Choroid plexus epithelial cell (primary cell): ENCODE results near the gene WNT11.

Experiments used
- DNase-seq: peaks from one replicate; pipeline ENCODE4 v3.0.0-alpha.2; 2010; ENCODE audit warnings: low read depth
- H3K4me3 ChIP-seq: 2 replicates; pipeline ENCODE4 v1.5.1; 2011; ENCODE audit warnings: low read depth, mild to moderate bottlenecking, control low read depth, low read length, moderate library complexity
- TF ChIP-seq, protein P1 (sequence below): conservative IDR thresholded peaks from 2 replicates; pipeline ENCODE4 v1.5.1; 2011; ENCODE audit warnings: low read depth, mild to moderate bottlenecking, control low read depth, inconsistent platforms, low read length, moderate library complexity

WNT11 gene

DNA sequence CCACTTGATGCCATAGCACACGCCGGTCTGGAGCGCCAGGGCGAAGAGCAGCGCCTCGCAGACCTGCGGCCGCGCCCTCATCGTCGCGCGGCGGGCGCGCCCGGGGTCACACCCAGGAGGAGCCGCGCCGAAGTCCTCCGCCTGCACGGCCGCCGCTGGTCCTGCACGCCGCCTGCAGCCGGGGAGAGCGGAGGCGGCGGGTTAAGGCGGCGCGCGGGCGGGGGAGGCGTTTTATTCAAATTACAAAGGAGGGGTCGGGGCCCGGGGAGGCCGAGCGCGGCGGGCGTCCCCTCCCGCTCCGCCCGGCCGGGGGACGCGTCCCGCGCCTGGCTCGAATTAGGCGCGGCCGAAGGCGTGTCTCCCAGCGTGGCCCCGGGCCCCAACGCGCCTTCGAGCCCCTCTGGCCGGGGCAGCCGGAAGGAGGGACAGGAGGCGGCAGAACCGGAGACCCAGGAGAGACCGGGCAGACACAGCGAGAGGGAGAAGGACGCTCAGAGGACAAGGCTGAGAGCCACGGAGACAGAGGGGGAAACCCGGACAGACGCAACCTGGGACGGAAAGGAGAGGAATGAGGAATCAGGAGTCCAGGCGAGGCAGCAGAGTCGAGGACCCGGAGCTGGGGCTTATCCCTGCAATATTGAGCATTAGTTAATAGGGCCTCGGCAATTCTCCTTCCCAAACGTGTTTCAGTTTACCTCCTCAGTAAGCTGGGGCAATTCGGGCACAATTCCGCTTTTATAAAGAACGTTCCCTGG is at the start of gene WNT11:
Gene WNT11 (minus strand): TSS at position 176 of the 755 bp plus-strand sequence. CDS start 95 bp downstream, at position 81.
- TF ChIP-seq, protein P1, sequence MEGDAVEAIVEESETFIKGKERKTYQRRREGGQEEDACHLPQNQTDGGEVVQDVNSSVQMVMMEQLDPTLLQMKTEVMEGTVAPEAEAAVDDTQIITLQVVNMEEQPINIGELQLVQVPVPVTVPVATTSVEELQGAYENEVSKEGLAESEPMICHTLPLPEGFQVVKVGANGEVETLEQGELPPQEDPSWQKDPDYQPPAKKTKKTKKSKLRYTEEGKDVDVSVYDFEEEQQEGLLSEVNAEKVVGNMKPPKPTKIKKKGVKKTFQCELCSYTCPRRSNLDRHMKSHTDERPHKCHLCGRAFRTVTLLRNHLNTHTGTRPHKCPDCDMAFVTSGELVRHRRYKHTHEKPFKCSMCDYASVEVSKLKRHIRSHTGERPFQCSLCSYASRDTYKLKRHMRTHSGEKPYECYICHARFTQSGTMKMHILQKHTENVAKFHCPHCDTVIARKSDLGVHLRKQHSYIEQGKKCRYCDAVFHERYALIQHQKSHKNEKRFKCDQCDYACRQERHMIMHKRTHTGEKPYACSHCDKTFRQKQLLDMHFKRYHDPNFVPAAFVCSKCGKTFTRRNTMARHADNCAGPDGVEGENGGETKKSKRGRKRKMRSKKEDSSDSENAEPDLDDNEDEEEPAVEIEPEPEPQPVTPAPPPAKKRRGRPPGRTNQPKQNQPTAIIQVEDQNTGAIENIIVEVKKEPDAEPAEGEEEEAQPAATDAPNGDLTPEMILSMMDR = no peak
- no peak for DNase-seq
- peak within 1 kb of the TSS; percentile 49 for H3K4me3 ChIP-seq

DNA sequence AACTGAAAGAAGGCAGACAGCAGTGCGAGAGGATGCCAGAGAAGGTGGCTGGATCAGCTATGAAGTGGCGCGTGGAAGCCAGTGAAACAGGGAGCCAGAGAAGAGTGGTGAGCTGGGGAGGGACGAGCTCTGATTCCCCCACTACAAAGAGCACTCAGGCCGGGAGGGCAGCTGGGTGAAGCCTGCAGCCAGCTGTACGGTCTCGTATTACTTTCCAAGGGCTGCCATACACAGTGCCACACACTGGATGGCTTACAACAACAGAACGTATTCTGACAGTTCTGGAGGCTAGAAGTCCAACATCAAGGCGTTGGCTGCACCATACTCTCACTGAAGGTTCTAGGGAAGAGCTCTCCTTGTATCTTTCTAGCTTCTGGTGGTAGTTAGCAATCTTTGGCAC is 47.1 kb upstream of the WNT11 start:
- no peak overlapping the region for H3K4me3 ChIP-seq
- TF ChIP-seq, protein P1 = no peak
- DNase-seq = no peak

DNA sequence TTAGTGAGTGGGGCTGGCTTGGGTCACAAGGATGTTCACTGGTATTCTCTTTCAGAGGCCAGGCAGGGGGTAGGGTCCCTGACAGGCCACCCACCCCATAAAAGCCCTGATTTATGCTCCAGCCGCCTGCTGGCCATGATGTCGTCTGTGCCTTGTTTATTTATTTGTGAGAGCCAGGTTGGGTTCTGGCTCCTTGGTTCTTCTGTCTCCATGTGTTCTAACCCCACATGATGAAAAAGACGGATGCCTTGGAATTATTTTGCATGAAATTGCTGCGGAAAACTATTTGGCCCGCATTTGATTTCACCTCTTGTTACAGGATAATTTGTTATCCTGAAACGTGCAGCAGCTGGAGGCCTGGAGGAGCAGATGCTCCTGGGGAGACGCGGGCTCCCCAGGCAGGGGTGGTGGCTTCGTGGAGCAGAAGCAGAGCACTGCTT is 46.3 kb upstream of the WNT11 start:
- TF ChIP-seq, protein P1 = no peak
- no peak for DNase-seq

DNA sequence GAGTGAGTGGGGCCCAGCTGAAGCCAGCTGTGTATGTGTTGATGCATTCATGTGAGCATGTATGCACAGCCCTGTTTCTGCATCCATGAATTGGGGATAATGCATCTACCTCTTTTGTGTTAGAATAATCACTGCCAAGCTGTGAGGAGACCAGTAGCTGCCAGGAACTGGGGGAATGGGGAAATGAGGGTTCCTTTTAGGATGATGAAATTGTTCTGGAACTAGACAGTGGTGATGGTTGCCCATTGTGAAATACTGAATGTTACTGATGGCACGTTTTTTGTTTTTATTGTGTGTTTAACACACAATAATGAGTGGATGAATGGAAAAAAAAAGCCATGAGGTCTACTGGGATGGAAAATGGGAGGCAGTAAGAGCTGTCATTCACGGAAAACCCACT is 45.3 kb upstream of the WNT11 start:
- no peak for DNase-seq
- no peak overlapping the region for H3K4me3 ChIP-seq
- TF ChIP-seq, protein P1 = no peak

More for the DNA sequence above, 46.3 kb upstream of the WNT11 start:
- no peak overlapping the region for H3K4me3 ChIP-seq

DNA sequence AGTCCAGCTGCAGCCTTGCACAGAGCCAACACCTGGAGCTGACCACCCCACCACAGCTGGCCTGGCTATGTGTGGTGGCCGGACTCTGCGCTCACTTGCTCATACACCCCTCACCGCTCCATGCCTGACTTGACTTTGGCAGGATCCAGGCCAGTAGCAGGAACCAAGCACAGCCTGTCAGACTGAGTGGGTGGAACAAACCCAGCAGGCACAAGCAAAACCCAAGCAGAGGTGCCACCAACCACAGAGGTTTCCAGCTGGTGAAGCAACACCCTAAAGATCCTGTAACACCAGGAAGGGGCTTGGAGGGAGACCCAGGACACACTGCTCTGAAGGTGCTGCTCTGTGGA is 44.9 kb upstream of the WNT11 start:
- TF ChIP-seq, protein P1 = no peak
- H3K4me3 ChIP-seq = no peak overlapping the region
- DNase-seq = no peak

DNA sequence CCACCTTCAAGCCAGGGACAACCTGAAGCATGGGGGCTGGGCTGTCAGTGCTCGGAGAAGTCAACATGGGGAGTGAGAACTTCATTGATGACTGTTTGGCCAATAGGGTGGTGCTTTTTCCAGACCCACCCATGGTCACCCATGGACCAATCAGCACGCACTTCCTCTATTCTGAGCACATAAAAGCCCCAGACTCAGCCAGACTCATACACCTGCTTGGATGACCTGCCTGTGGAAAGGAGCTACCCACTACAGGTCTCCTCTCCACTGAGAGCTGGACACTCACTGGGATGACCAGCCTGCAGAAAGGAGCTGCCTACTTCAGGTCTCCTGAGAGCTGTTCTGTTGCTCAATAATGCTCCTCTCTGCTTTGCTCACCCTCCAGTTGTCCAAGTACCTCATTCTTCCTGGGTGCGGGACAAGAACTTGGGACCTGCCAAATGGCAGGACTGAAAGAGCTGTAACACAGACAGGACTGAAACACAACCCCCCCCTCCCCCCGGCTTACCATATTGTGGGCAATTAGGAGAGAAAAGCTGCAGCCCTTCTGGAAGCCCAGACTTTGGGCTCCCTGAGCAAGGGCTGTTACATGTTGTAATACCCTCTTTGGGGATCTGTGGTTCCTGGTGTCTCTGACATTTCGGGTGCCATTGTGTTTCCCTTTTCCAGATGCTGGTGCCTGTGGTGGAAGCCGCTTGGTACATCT is 44.4 kb upstream of the WNT11 start:
- TF ChIP-seq, protein P1 = no peak
- no peak for DNase-seq
- no peak overlapping the region for H3K4me3 ChIP-seq
